Measurements from ENCODE around the gene SMC6.

- TF ChIP-seq YY1 (IDR thresholded peaks at IDR 0.05; ENCODE audit: insufficient read depth, insufficient read length) (no peak), ZNF274 (IDR thresholded peaks at IDR 0.05; ENCODE audit: low read depth, low read length) (no peak)
These were observed 18.3 kb upstream of the SMC6 start for GRCh38 chr2:17771956-17772355.
